Endothelial cell of umbilical vein (primary cell): Measurements from ENCODE around the gene ATG10. TPM values are rescaled to one million over a fixed set of nuclear protein-coding genes. Genes with fewer than 3 reads are reported as not detected.

ENCODE experiments used
- BruUV-seq: library from RNA; stranded (reverse); fragments of 400-500 nt; replicated peaks from 2 replicates; lab custom pipeline; 2021; lab: Mats Ljungman, UMichigan
- CTCF ChIA-PET: fragments of 300-600, 350-600 bp; sonication (Branson Sonifier 250); formaldehyde crosslinking; loops from one replicate; lab custom pipeline; 2021; ENCODE audit warnings: antibody characterized with exemption, inconsistent platforms; lab: Charles Lee
- POLR2A ChIA-PET: fragments of 300-600, 350-600 bp; sonication (Branson Sonifier 250); formaldehyde crosslinking; loops from one replicate; lab custom pipeline; 2021; ENCODE audit warnings: antibody characterized with exemption, inconsistent platforms; lab: Charles Lee
- DNase-seq: peaks from one replicate; pipeline ENCODE4 v3.0.0-alpha.2; 2011; ENCODE audit warnings: low read depth, low spot score
- FAIRE-seq: peaks from 2 replicates; lab custom pipeline; 2011; peaks lifted over from hg19 to GRCh38; lab: Jason Lieb, UNC
- H2AFZ ChIP-seq: 2 replicates; pipeline ENCODE4 v1.6.0; 2012; ENCODE audit warnings: low read depth, low read length, control low read depth, inconsistent platforms
- H3K27ac ChIP-seq: 2 replicates; pipeline ENCODE4 v1.5.1; 2011; ENCODE audit warnings: low read depth, mild to moderate bottlenecking, control low read depth, low read length, moderate library complexity; ENCODE audit not compliant: insufficient read depth
- H3K27me3 ChIP-seq, 2 experiments: 2 replicates each; pipeline versions ENCODE4 v1.6.0 to v1.6.1; 2011; ENCODE audit warnings: low read length in 2 of 2, mixed read lengths in 1 of 2; ENCODE audit not compliant: control insufficient read depth in 2 of 2, insufficient read depth in 2 of 2
- H3K36me3 ChIP-seq, 2 experiments: 2 replicates in 1 of 2; 3 replicates in 1 of 2; pipeline ENCODE4 v1.5.1; 2011; ENCODE audit warnings: low read length in 2 of 2, mild to moderate bottlenecking in 1 of 2, moderate library complexity in 1 of 2; ENCODE audit not compliant: control insufficient read depth in 2 of 2, insufficient read depth in 2 of 2; ENCODE audit errors: extremely low read depth in 1 of 2
- H3K4me1 ChIP-seq: 3 replicates; pipeline ENCODE4 v1.5.1; 2011; ENCODE audit warnings: mild to moderate bottlenecking, low read length; ENCODE audit not compliant: control insufficient read depth, insufficient read depth; ENCODE audit errors: extremely low read depth
- H3K4me2 ChIP-seq: 2 replicates; pipeline ENCODE4 v1.6.1; 2011; ENCODE audit warnings: low read length, control low read depth, mixed read lengths; ENCODE audit not compliant: insufficient read depth
- H3K4me3 ChIP-seq, 3 experiments: fragments of 200-600 bp in 1 of 3; sonication (generic), shearing (Covaris generic) in 1 of 3; replicated peaks in 1 of 3; 2 replicates each; pipeline ENCODE4 v1.5.1; 2011 to 2016; ENCODE audit warnings: control low read depth in 3 of 3, low read length in 3 of 3, mild to moderate bottlenecking in 2 of 3, inconsistent platforms in 1 of 3, low read depth in 1 of 3, moderate library complexity in 1 of 3; ENCODE audit not compliant: insufficient read depth in 1 of 3
- H3K79me2 ChIP-seq: 2 replicates; pipeline ENCODE4 v1.6.0; 2012; ENCODE audit warnings: low read length, inconsistent platforms; ENCODE audit not compliant: control insufficient read depth, insufficient read depth
- H3K9ac ChIP-seq: replicated peaks from 2 replicates; pipeline ENCODE3; 2011; ENCODE audit warnings: low read length, control low read depth; ENCODE audit not compliant: insufficient read depth; ENCODE audit errors: extremely low read depth
- H3K9me1 ChIP-seq: replicated peaks from 3 replicates; pipeline ENCODE4 v1.6.0; 2011; ENCODE audit warnings: mild to moderate bottlenecking, low read length; ENCODE audit not compliant: control insufficient read depth, insufficient read depth; ENCODE audit errors: extremely low read depth
- H3K9me3 ChIP-seq: replicated peaks from 2 replicates; pipeline ENCODE4 v1.5.1; 2012; ENCODE audit warnings: low read length, inconsistent platforms; ENCODE audit not compliant: control insufficient read depth, insufficient read depth
- H4K20me1 ChIP-seq: replicated peaks from 2 replicates; pipeline ENCODE3; 2011; ENCODE audit warnings: mild to moderate bottlenecking, low read length; ENCODE audit not compliant: control insufficient read depth, insufficient read depth; ENCODE audit errors: extremely low read depth
- CTCF ChIP-seq, 2 donors: IDR thresholded peaks; 1 replicate in 1 of 2; 2 replicates in 1 of 2; pipeline ENCODE4 v1.5.1; 2011; ENCODE audit warnings: low read length in 2 of 2, mild to moderate bottlenecking in 2 of 2, moderate library complexity in 2 of 2, control low read depth in 1 of 2, inconsistent platforms in 1 of 2, low read depth in 1 of 2; ENCODE audit not compliant: insufficient read depth in 1 of 2; ENCODE audit errors: extremely low read depth in 1 of 2
- EZH2 ChIP-seq: IDR thresholded peaks from 2 replicates; pipeline ENCODE4 v1.6.1; 2012; ENCODE audit warnings: borderline replicate concordance, low read depth, mild to moderate bottlenecking, moderate library complexity, low read length, inconsistent platforms; ENCODE audit not compliant: severe bottlenecking
- FOS ChIP-seq: IDR thresholded peaks from 2 replicates; pipeline ENCODE4 v1.6.1; 2011; ENCODE audit warnings: mild to moderate bottlenecking, low read length, moderate library complexity, borderline replicate concordance; ENCODE audit not compliant: insufficient read depth
- GATA2 ChIP-seq: IDR thresholded peaks from 2 replicates; pipeline ENCODE4 v1.7.0; 2011; ENCODE audit warnings: low read depth, mild to moderate bottlenecking, moderate library complexity, mixed read lengths, low read length; ENCODE audit not compliant: insufficient read length, insufficient read depth
- JUN ChIP-seq: IDR thresholded peaks from 2 replicates; pipeline ENCODE4 v1.6.1; 2011; ENCODE audit warnings: borderline replicate concordance, low read depth; ENCODE audit not compliant: insufficient read length, insufficient read depth
- MAX ChIP-seq: IDR thresholded peaks from 2 replicates; pipeline ENCODE4 v1.6.1; 2011; ENCODE audit not compliant: insufficient read depth, insufficient read length
- MYC ChIP-seq: IDR thresholded peaks from one replicate; pipeline ENCODE4 v1.6.1; 2011; ENCODE audit warnings: mild to moderate bottlenecking, low read depth, low read length
- POLR2A ChIP-seq: IDR thresholded peaks from 2 replicates; pipeline ENCODE4 v1.6.1; 2012; ENCODE audit warnings: low read depth, mild to moderate bottlenecking, control low read depth, low read length
- POLR2AphosphoS5 ChIP-seq: IDR thresholded peaks from 2 replicates; pipeline ENCODE4 v1.6.1; 2012; ENCODE audit warnings: low read depth, mild to moderate bottlenecking, control low read depth, low read length, moderate library complexity; ENCODE audit not compliant: insufficient read depth
- dilution Hi-C: fragments of 300-500 bp; cut with MboI; formaldehyde crosslinking; loops from one replicate; pipeline ENCODE4 v1.15.0; 2019; ENCODE audit warnings: low sequenced_read_pairs; ENCODE audit not compliant: extremely low pct_ligation_motif_present
- intact Hi-C: fragments of 100-400 bp; cut with micrococcal nuclease; formaldehyde crosslinking; loops from one replicate; pipeline ENCODE4 v1.10.0; 2022
- polyA plus RNA-seq, 4 experiments: library from polyadenylated mRNA; depleted of rRNA in 3 of 4; stranded (reverse) in 3 of 4; unstranded in 1 of 4; fragments of >200 nt; gene quantifications; 2 replicates each; pipeline versions ENCODE4 v1.2.1 to v1.2.3, GENCODE V29; 2011 to 2012; ENCODE audit warnings: missing spikeins in 1 of 4
- total RNA-seq: library from RNA; stranded (reverse); gene quantifications from 2 replicates; pipeline ENCODE4 v1.2.3, GENCODE V29; 2021

Gene ATG10
- total and polyA plus RNA-seq, 2 donors (not counting 3 experiments of a cell fraction or from before 2014, with no cell fraction given) = 1.6 to 3.9 TPM

DNA sequence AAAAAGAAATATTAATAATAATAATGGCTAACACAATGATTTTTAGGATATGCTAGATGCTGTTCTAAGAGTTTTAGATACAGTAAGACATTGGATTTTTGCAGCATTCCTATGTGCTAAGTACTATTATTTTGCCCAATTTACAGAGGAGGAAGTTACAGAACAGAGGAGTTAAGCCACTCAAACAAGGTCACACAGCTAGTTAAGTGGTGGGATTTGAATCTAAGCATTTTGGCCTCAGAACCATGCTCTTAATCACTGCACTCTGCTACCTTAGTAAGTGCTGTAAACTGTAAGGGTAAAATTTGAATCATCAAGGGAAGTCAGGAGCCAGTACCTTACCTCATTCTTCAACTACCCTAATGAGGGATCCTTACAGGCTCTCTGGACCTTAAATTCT is 280.9 kb downstream of the ATG10 start:
- H4K20me1 ChIP-seq = no peaks in the 10 kb centered on the region
- no peak overlapping the region for H2AFZ ChIP-seq
- H3K9me3 ChIP-seq = no peaks in the 10 kb centered on the region
- no peak overlapping the region for H3K4me2 ChIP-seq
- H3K79me2 ChIP-seq = no peaks in the 10 kb centered on the region
- DNase-seq = no peak
- FAIRE-seq = no peak
- H3K4me3 ChIP-seq = no peak overlapping the region
- TF ChIP-seq EZH2 = no peak
- no peak for TF ChIP-seq JUN
- no peak for TF ChIP-seq MYC
- TF ChIP-seq POLR2A = no peak
- TF ChIP-seq CTCF (IDR thresholded peaks at IDR 0.05; ENCODE audit: extremely low read depth in 1 of 2, insufficient read depth in 1 of 2, low read depth in 1 of 2, low read length in 2 of 2) = no peak
- no peak for TF ChIP-seq GATA2
- no peak for TF ChIP-seq POLR2AphosphoS5
- BruUV-seq = no TSS peak
- dilution Hi-C loops = no loop called here
- H3K9ac ChIP-seq = no peak overlapping the region
- no peaks in the 10 kb centered on the region for H3K9me1 ChIP-seq
- ChIA-PET POLR2A (no interaction called here), CTCF (no interaction called here)
- intact Hi-C loops = no loop called here
- H3K4me1 ChIP-seq = no peaks in the 10 kb centered on the region
- H3K27me3 ChIP-seq = no peaks in the 10 kb centered on the region
- H3K36me3 ChIP-seq = no peaks in the 10 kb centered on the region
- no peak overlapping the region for H3K27ac ChIP-seq

DNA sequence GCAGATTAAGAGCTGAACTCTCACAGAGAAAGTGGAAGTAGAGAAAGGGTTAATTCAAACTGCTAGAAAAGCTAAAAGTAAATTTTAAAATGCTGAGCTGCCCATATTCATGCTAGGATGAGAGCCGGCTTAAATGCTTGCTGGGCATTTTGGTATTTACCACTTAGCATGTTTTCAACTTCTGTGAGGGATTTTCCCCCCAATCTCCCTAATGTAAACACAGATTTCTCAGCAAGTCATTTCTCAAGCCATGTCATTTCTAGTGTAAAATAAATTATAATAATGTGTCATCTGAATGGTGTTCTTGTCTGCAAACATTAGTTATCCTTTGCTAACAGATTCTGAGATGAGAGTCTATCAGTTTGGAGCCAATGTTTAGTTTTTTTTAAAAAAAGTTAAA is 284.0 kb downstream of the ATG10 start:
- TF ChIP-seq GATA2 (no peak), EZH2 (no peak), MYC (no peak), POLR2A (no peak), FOS (no peak), POLR2AphosphoS5 (no peak), MAX (no peak), JUN (no peak), CTCF (IDR thresholded peaks at IDR 0.05; ENCODE audit: extremely low read depth in 1 of 2, insufficient read depth in 1 of 2, low read depth in 1 of 2, low read length in 2 of 2) (no peak)
- intact Hi-C loops = no loop called here
- no TSS peak for BruUV-seq
- H3K79me2 ChIP-seq = no peaks in the 10 kb centered on the region
- H3K4me2 ChIP-seq = no peak overlapping the region
- H3K4me1 ChIP-seq = no peaks in the 10 kb centered on the region
- ChIA-PET CTCF (interaction anchor here (1.4 to 1.5 kb wide), 2 partner anchors 12 to 23 kb away, joined by 3 to 5 read pairs; partner anchors contain the start of gene RPS23), POLR2A (interaction anchor here (0.6 kb wide), 1 partner anchor 22 kb away, joined by 4 read pairs; the partner anchor contains the start of gene RPS23)
- dilution Hi-C loops = no loop called here
- H3K9me1 ChIP-seq = no peaks in the 10 kb centered on the region
- no peaks in the 10 kb centered on the region for H3K27me3 ChIP-seq
- no peaks in the 10 kb centered on the region for H3K9me3 ChIP-seq
- no peak for DNase-seq
- H3K36me3 ChIP-seq = no peaks in the 10 kb centered on the region
- no peak overlapping the region for H2AFZ ChIP-seq
- H3K4me3 ChIP-seq = no peak overlapping the region
- no peak overlapping the region for H3K27ac ChIP-seq
- no peak overlapping the region for H3K9ac ChIP-seq
- no peaks in the 10 kb centered on the region for H4K20me1 ChIP-seq
- FAIRE-seq = no peak
